CD4-positive, alpha-beta T cell (primary cell): ENCODE measurements around the gene YBX2. TPM values are rescaled to one million over a fixed set of nuclear protein-coding genes. Genes with fewer than 3 reads are reported as not detected.

Experiments
- ATAC-seq: fragments of 200-7000 bp; cut with Tn5 transposase; one replicate; pipeline ENCODE4 v1.10.0; 2022; ENCODE audit warnings: mild to moderate bottlenecking; ENCODE audit not compliant: poor library complexity
- CTCF ChIA-PET: fragments of 350-600 bp; sonication (Branson Sonifier 250); formaldehyde crosslinking; loops from one replicate; lab custom pipeline; 2021; ENCODE audit warnings: antibody characterized with exemption, inconsistent platforms; lab: Charles Lee
- POLR2A ChIA-PET: fragments of 350-600 bp; sonication (Branson Sonifier 250); formaldehyde crosslinking; loops from one replicate; lab custom pipeline; 2021; ENCODE audit warnings: antibody characterized with exemption, inconsistent platforms; lab: Charles Lee
- DNase-seq, 14 experiments: peaks; one replicate each; pipeline ENCODE4 v3.0.0-alpha.2; 2013 to 2020; ENCODE audit warnings: mixed read lengths in 2 of 14
- H3K27ac ChIP-seq, 2 donors: one replicate each; pipeline versions ENCODE4 v1.5.1 to v1.7.0; 2013; ENCODE audit warnings: low read length in 2 of 2, low read depth in 1 of 2, mild to moderate bottlenecking in 1 of 2
- H3K27me3 ChIP-seq, 2 experiments: 1 replicate in 1 of 2; 2 replicates in 1 of 2; pipeline versions ENCODE4 v1.6.1 to v1.7.0; 2013; ENCODE audit warnings: low read length in 2 of 2, control low read depth in 1 of 2, mild to moderate bottlenecking in 1 of 2, moderate library complexity in 1 of 2; ENCODE audit not compliant: insufficient read depth in 2 of 2, control insufficient read depth in 1 of 2
- H3K36me3 ChIP-seq: one replicate; pipeline ENCODE4 v1.6.1; 2013; ENCODE audit warnings: low read length, control low read depth; ENCODE audit not compliant: insufficient read depth
- H3K4me1 ChIP-seq: one replicate; pipeline ENCODE4 v1.6.1; 2013; ENCODE audit warnings: low read length, control low read depth; ENCODE audit not compliant: insufficient read depth
- H3K4me3 ChIP-seq: one replicate; pipeline ENCODE4 v1.5.1; 2013; ENCODE audit warnings: mild to moderate bottlenecking, low read length, moderate library complexity
- H3K9me3 ChIP-seq, 2 experiments: 1 replicate in 1 of 2; 2 replicates in 1 of 2; pipeline versions ENCODE4 v1.6.1 to v1.7.0; 2013; ENCODE audit warnings: low read length in 2 of 2, mild to moderate bottlenecking in 2 of 2, control low read depth in 1 of 2, moderate library complexity in 1 of 2; ENCODE audit not compliant: control insufficient read depth in 1 of 2, insufficient read depth in 1 of 2
- H3K27ac Mint-ChIP-seq: one replicate; pipeline ENCODE4 v1.8.0; 2020; ENCODE audit warnings: mixed read lengths
- H3K27me3 Mint-ChIP-seq: one replicate; pipeline ENCODE4 v1.8.0; 2021; ENCODE audit warnings: mixed read lengths
- H3K36me3 Mint-ChIP-seq: one replicate; pipeline ENCODE4 v1.8.0; 2021; ENCODE audit warnings: low read depth, mixed read lengths
- H3K4me1 Mint-ChIP-seq: one replicate; pipeline ENCODE4 v1.8.0; 2021; ENCODE audit warnings: low read depth, mixed read lengths
- H3K4me3 Mint-ChIP-seq: one replicate; pipeline ENCODE4 v1.8.0; 2020; ENCODE audit warnings: mild to moderate bottlenecking, mixed read lengths
- H3K9me3 Mint-ChIP-seq: one replicate; pipeline ENCODE4 v1.8.0; 2020; ENCODE audit warnings: mixed read lengths
- CTCF ChIP-seq: fragments of 200-600 bp; IDR thresholded peaks from one replicate; pipeline ENCODE4 v1.8.0; 2022; ENCODE audit warnings: antibody characterized with exemption, mild to moderate bottlenecking
- intact Hi-C, 2 experiments: fragments of 100-400 bp; cut with DNase I in 1 of 2; cut with micrococcal nuclease in 1 of 2; formaldehyde crosslinking; loops; one replicate each; pipeline versions ENCODE4 v1.15.1 to v1.9.0; 2023 to 2025; cut with DNase I, micrococcal nuclease
- total RNA-seq, 174 experiments: library from RNA in 2 of 174; stranded (reverse) in 2 of 174; gene quantifications; one replicate each; pipeline ENCODE4 v1.2.3 and lab custom pipeline; 2021 to 2026

The YBX2 gene
- total RNA-seq, 2 experiments from 2014 or later, result 0.56 TPM; not detected in 1

GRCh38 chr17:7324438-7324779 is 30.0 kb upstream of the YBX2 start:
- ATAC-seq (no peak), DNase-seq (no peak)
- intact Hi-C loops, result loop anchor here (1.0 to 10.0 kb wide), 4 partner anchors 21 to 530 kb away; partner anchors contain the start of genes CYB5D1 (in 1 of the 2), NAA38 (in 1 of the 2) and TMEM88 (in 1 of the 2)
- H3K27ac Mint-ChIP-seq, result no peak overlapping the region
- H3K4me3 Mint-ChIP-seq, result peak overlapping the region; percentile 42
- Histone ChIP-seq H3K36me3 (peaks cover 58% of the 10 kb centered on the region), H3K27me3 (no peaks in the 10 kb centered on the region), H3K9me3 (no peaks in the 10 kb centered on the region), H3K4me3 (no peak overlapping the region), H3K27ac (no peak overlapping the region), H3K4me1 (peaks cover 27% of the 10 kb centered on the region)
- H3K27me3 Mint-ChIP-seq, result no peaks in the 10 kb centered on the region
- CTCF ChIA-PET, result interaction anchor here (0.8 to 3.2 kb wide), 4 partner anchors 12 to 27 kb away, joined by 3 to 12 read pairs (median 5); partner anchors contain the start of gene ACAP1
- peaks cover 18% of the 10 kb centered on the region for H3K4me1 Mint-ChIP-seq
- H3K9me3 Mint-ChIP-seq, result no peaks in the 10 kb centered on the region
- peaks cover 59% of the 10 kb centered on the region for H3K36me3 Mint-ChIP-seq
- TF ChIP-seq CTCF, result no peak
- POLR2A ChIA-PET, result interaction anchor here (0.9 to 1.2 kb wide), 3 partner anchors 9 to 21 kb away, joined by 3 to 4 read pairs (median 3); partner anchors contain the start of gene ACAP1

GRCh38 chr17:7323731-7324437 is 29.4 kb upstream of the YBX2 start:
- Histone ChIP-seq H3K36me3 (peaks cover 61% of the 10 kb centered on the region), H3K27me3 (no peaks in the 10 kb centered on the region), H3K4me3 (no peak overlapping the region), H3K4me1 (peaks cover 27% of the 10 kb centered on the region), H3K9me3 (no peaks in the 10 kb centered on the region), H3K27ac (no peak overlapping the region)
- Mint-ChIP-seq H3K27ac (no peak overlapping the region), H3K36me3 (peaks cover 59% of the 10 kb centered on the region), H3K27me3 (no peaks in the 10 kb centered on the region), H3K4me1 (peaks cover 16% of the 10 kb centered on the region), H3K4me3 (peak overlapping the region; percentile 42), H3K9me3 (no peaks in the 10 kb centered on the region)
- ChIA-PET POLR2A (interaction anchor here (0.9 to 1.2 kb wide), 2 partner anchors 10 to 12 kb away, joined by 3 to 4 read pairs; partner anchors contain the start of gene ACAP1), CTCF (interaction anchor here (1.1 to 3.2 kb wide), 4 partner anchors 13 to 237 kb away, joined by 3 to 12 read pairs (median 5); partner anchors contain the start of gene ACAP1)
- peak; percentile 52 for ATAC-seq
- intact Hi-C loops, result loop anchor here (1.0 to 10.0 kb wide), 4 partner anchors 21 to 531 kb away; partner anchors contain the start of genes CYB5D1 (in 1 of the 2), NAA38 (in 1 of the 2) and TMEM88 (in 1 of the 2)
- DNase-seq, result peak; percentile 45 to 79 (median 64)
- peak; percentile 88 for TF ChIP-seq CTCF

GRCh38 chr17:7322520-7323194 is 28.2 kb upstream of the YBX2 start:
- Histone ChIP-seq H3K27me3 (no peaks in the 10 kb centered on the region), H3K4me1 (peaks cover 18% of the 10 kb centered on the region), H3K9me3 (no peaks in the 10 kb centered on the region), H3K36me3 (peaks cover 73% of the 10 kb centered on the region), H3K27ac (no peak overlapping the region), H3K4me3 (no peak overlapping the region)
- Mint-ChIP-seq H3K9me3 (no peaks in the 10 kb centered on the region), H3K4me1 (peaks cover 5% of the 10 kb centered on the region), H3K27me3 (no peaks in the 10 kb centered on the region), H3K36me3 (peaks cover 71% of the 10 kb centered on the region), H3K27ac (no peak overlapping the region), H3K4me3 (no peak overlapping the region)
- ChIA-PET POLR2A (no interaction called here), CTCF (interaction anchor here (3.2 kb wide), 1 partner anchor 14 kb away, joined by 12 read pairs; the partner anchor contains the start of gene ACAP1)
- DNase-seq, result peak in 2 of 14 experiments; percentile 2 to 17
- ATAC-seq, result no peak
- intact Hi-C loops, result loop anchor here in 1 of 2 experiments (10.0 kb wide), 1 partner anchor 532 kb away; the partner anchor contains the start of genes CYB5D1, NAA38 and TMEM88
- TF ChIP-seq CTCF, result no peak
